ENCODE measurements around the gene TTC1.

TTC1 gene

GRCh38 chr5:160081495-160081894 lies 72.6 kb downstream of the TTC1 start:
- intact Hi-C loops (cut with DNase I), result no loop called here
- DNase-seq, result no peak

GRCh38 chr5:160082614-160083500 lies 73.9 kb downstream of the TTC1 start:
- intact Hi-C loops (cut with DNase I), result no loop called here
- no peak for DNase-seq

- intact Hi-C loops (cut with DNase I), result no loop called here
- no peak for DNase-seq
These were observed 74.6 kb downstream of the TTC1 start for GRCh38 chr5:160083501-160083900.

GRCh38 chr5:160084144-160084543 lies 75.2 kb downstream of the TTC1 start:
- no peak for DNase-seq
- intact Hi-C loops (cut with DNase I), result no loop called here

- intact Hi-C loops (cut with DNase I), result no loop called here
These were observed 78.3 kb downstream of the TTC1 start for GRCh38 chr5:160087199-160087598.

GRCh38 chr5:160088805-160089204 lies 79.9 kb downstream of the TTC1 start:
- intact Hi-C loops (cut with DNase I), result no loop called here
- DNase-seq, result no peak

More at GRCh38 chr5:160087199-160087598, 78.3 kb downstream of the TTC1 start:
- DNase-seq, result no peak

- intact Hi-C loops (cut with DNase I), result no loop called here
- no peak for DNase-seq
These were observed 80.6 kb downstream of the TTC1 start for GRCh38 chr5:160089531-160089930.

GRCh38 chr5:160090059-160090458 lies 81.1 kb downstream of the TTC1 start:
- intact Hi-C loops (cut with DNase I), result no loop called here
- no peak for DNase-seq

GRCh38 chr5:160092514-160092913 lies 83.6 kb downstream of the TTC1 start:
- intact Hi-C loops (cut with DNase I), result no loop called here
- peak in 1 of 10 donors; percentile 24 for DNase-seq

GRCh38 chr5:160092960-160093707 lies 84.2 kb downstream of the TTC1 start:
- DNase-seq, result no peak
- intact Hi-C loops (cut with DNase I), result no loop called here

- DNase-seq, result no peak
These were observed 87.2 kb downstream of the TTC1 start for GRCh38 chr5:160096178-160096577.

GRCh38 chr5:160097991-160098390 lies 89.1 kb downstream of the TTC1 start:
- intact Hi-C loops (cut with DNase I), result no loop called here

More at GRCh38 chr5:160096178-160096577, 87.2 kb downstream of the TTC1 start:
- intact Hi-C loops (cut with DNase I), result no loop called here

GRCh38 chr5:160105686-160106360 lies 96.9 kb downstream of the TTC1 start:
- no peak for DNase-seq
- intact Hi-C loops (cut with DNase I), result no loop called here

More at GRCh38 chr5:160097991-160098390, 89.1 kb downstream of the TTC1 start:
- no peak for DNase-seq

- intact Hi-C loops (cut with DNase I), result no loop called here
These were observed 99.2 kb downstream of the TTC1 start for GRCh38 chr5:160108124-160108523.

More at GRCh38 chr5:160108124-160108523, 99.2 kb downstream of the TTC1 start:
- DNase-seq, result peak in 2 of 10 donors; percentile 20 to 53

Data from posterior cingulate gyrus (tissue), 11 donors.